GM12873 (cell line): Measurements from ENCODE around the gene PYDC2.

Experiments used
- CTCF ChIP-seq: IDR thresholded peaks from 2 replicates; pipeline ENCODE4 v1.5.1; 2012; ENCODE audit warnings: low read depth, mild to moderate bottlenecking, moderate library complexity, low read length, control low read depth; ENCODE audit not compliant: insufficient read depth; ENCODE audit errors: missing control alignments

PYDC2 gene

GRCh38 chr3:191425322-191425734 is 35.6 kb upstream of the PYDC2 start:
- no peak for TF ChIP-seq CTCF

GRCh38 chr3:191426311-191426710 is 34.7 kb upstream of the PYDC2 start:
- no peak for TF ChIP-seq CTCF

GRCh38 chr3:191428177-191428576 is 32.8 kb upstream of the PYDC2 start:
- TF ChIP-seq CTCF = no peak

GRCh38 chr3:191430103-191430502 is 30.9 kb upstream of the PYDC2 start:
- TF ChIP-seq CTCF = no peak

- no peak for TF ChIP-seq CTCF
Observed at GRCh38 chr3:191431160-191431822, 29.7 kb upstream of the PYDC2 start.

GRCh38 chr3:191432162-191432561 is 28.8 kb upstream of the PYDC2 start:
- TF ChIP-seq CTCF = no peak

GRCh38 chr3:191434024-191434423 is 26.9 kb upstream of the PYDC2 start:
- no peak for TF ChIP-seq CTCF
